K562 (cell line): Measurements from ENCODE around the gene ODAD3. TPM values are rescaled to one million over a fixed set of nuclear protein-coding genes. Genes with fewer than 3 reads are reported as not detected.

Experiments used
- ATF3 ChIP-seq, 2 experiments: fragments of 450-650 bp in 1 of 2; sonication (generic) in 1 of 2; formaldehyde crosslinking in 1 of 2; IDR thresholded peaks in 1 of 2; conservative IDR thresholded peaks in 1 of 2; 2 replicates each; pipeline versions ENCODE4 v1.6.1 to v1.8.1; 2016 to 2023; ENCODE audit warnings: mild to moderate bottlenecking in 2 of 2, moderate library complexity in 2 of 2, inconsistent platforms in 1 of 2, missing genetic modification reagents in 1 of 2
- ATF7 ChIP-seq: fragments of 450-650 bp; IDR thresholded peaks from 2 replicates; pipeline ENCODE4 v1.7.1; 2014; ENCODE audit warnings: mild to moderate bottlenecking, moderate library complexity
- BRCA1 ChIP-seq, 2 experiments: fragments of 450-650 bp in 1 of 2; sonication (generic) in 1 of 2; formaldehyde crosslinking in 1 of 2; IDR thresholded peaks; 2 replicates each; pipeline versions ENCODE4 v1.5.0 to v1.6.1; 2017 to 2020; ENCODE audit warnings: mild to moderate bottlenecking in 1 of 2, missing genetic modification reagents in 1 of 2
- GTF2F1 ChIP-seq: IDR thresholded peaks from 2 replicates; pipeline ENCODE4 v1.6.1; 2011; ENCODE audit warnings: low read depth, low read length, improper control_type of control experiment
- HNRNPLL ChIP-seq: fragments of 200-400 bp; formaldehyde crosslinking; IDR thresholded peaks from 2 replicates; pipeline ENCODE4 v1.6.1; 2017; ENCODE audit warnings: low read length, low read depth, mild to moderate bottlenecking; ENCODE audit not compliant: poor library complexity, severe bottlenecking
- LEF1 ChIP-seq: fragments of 450-650 bp; IDR thresholded peaks from 2 replicates; pipeline ENCODE4 v1.6.1; 2016; ENCODE audit warnings: mild to moderate bottlenecking
- NONO ChIP-seq, 2 experiments: fragments of 200-400 bp in 1 of 2; fragments of 450-650 bp in 1 of 2; formaldehyde crosslinking in 1 of 2; IDR thresholded peaks; 2 replicates each; pipeline ENCODE4 v1.6.1; 2017; ENCODE audit warnings: low read depth in 2 of 2, mild to moderate bottlenecking in 2 of 2, moderate library complexity in 2 of 2, low read length in 1 of 2
- PHB2 ChIP-seq: fragments of 450-650 bp; IDR thresholded peaks from 2 replicates; pipeline ENCODE4 v1.6.1; 2017; ENCODE audit warnings: low read depth
- POLR2G ChIP-seq: fragments of 200-400 bp; formaldehyde crosslinking; IDR thresholded peaks from 2 replicates; pipeline ENCODE4 v1.6.1; 2017; ENCODE audit warnings: low read depth, mild to moderate bottlenecking, antibody characterized with exemption, low read length, moderate library complexity
- RBFOX2 ChIP-seq: fragments of 200-400 bp; formaldehyde crosslinking; IDR thresholded peaks from 2 replicates; pipeline ENCODE4 v1.6.1; 2017; ENCODE audit warnings: low read depth, mild to moderate bottlenecking, low read length, moderate library complexity
- SIX5 ChIP-seq, 2 experiments: IDR thresholded peaks; 2 replicates each; pipeline ENCODE4 v1.6.1; 2011; ENCODE audit warnings: low read length in 2 of 2, borderline replicate concordance in 1 of 2, low read depth in 1 of 2, mild to moderate bottlenecking in 1 of 2, moderate library complexity in 1 of 2; ENCODE audit not compliant: insufficient read depth in 1 of 2
- SP1 ChIP-seq: sonication (generic); formaldehyde crosslinking; IDR thresholded peaks from 2 replicates; pipeline ENCODE4 v1.8.1; 2022; ENCODE audit warnings: mild to moderate bottlenecking, missing genetic modification reagents
- THAP12 ChIP-seq: fragments of 250-450 bp; sonication (Bioruptor Pico); IDR thresholded peaks from 2 replicates; pipeline ENCODE4 v1.9.0; 2021; ENCODE audit warnings: mild to moderate bottlenecking, inconsistent platforms
- TSC22D4 ChIP-seq: fragments of 450-650 bp; IDR thresholded peaks from 2 replicates; pipeline ENCODE4 v1.6.1; 2016; ENCODE audit warnings: missing genetic modification characterization, missing biosample characterization, control low read depth
- YY1 ChIP-seq, 3 experiments: IDR thresholded peaks; 2 replicates each; pipeline ENCODE4 v1.6.1; 2011; ENCODE audit warnings: low read length in 2 of 3, mild to moderate bottlenecking in 2 of 3, moderate library complexity in 2 of 3, borderline replicate concordance in 1 of 3, control low read depth in 1 of 3, low read depth in 1 of 3; ENCODE audit not compliant: insufficient read depth in 3 of 3, insufficient replicate concordance in 2 of 3, control insufficient read depth in 1 of 3, insufficient read length in 1 of 3; ENCODE audit errors: extremely low read depth in 1 of 3
- ZBTB2 ChIP-seq: fragments of 450-650 bp; IDR thresholded peaks from 2 replicates; pipeline ENCODE4 v1.6.1; 2016; ENCODE audit warnings: antibody characterized with exemption
- ZNF224 ChIP-seq: sonication (generic); formaldehyde crosslinking; IDR thresholded peaks from 2 replicates; pipeline ENCODE4 v1.8.0; 2022; ENCODE audit warnings: mild to moderate bottlenecking, missing genetic modification reagents
- ZNF780A ChIP-seq: fragments of 250-450 bp; sonication (Bioruptor Pico); IDR thresholded peaks from 2 replicates; pipeline ENCODE4 v1.5.0; 2021; ENCODE audit warnings: mild to moderate bottlenecking
- polyA plus RNA-seq, 8 experiments: library from polyadenylated mRNA; depleted of rRNA in 4 of 8; stranded (reverse) in 5 of 8; unstranded in 3 of 8; fragments of >200 nt; fragmentation: Nextera tagmentation in 2 of 8; fragmentation: Illumina TruSeq in 1 of 8; extraction: Ambion mirVana in 2 of 8; extraction: Trizol in 1 of 8; gene quantifications; 2 replicates each; pipeline versions ENCODE4 v1.2.1 to v1.2.3, GENCODE V29; 2011 to 2014; ENCODE audit warnings: inconsistent platforms in 1 of 8, missing spikeins in 1 of 8
- total RNA-seq, 7 experiments: library from RNA; depleted of rRNA in 6 of 7; stranded (reverse); fragments of >200 nt in 6 of 7; fragmentation: Illumina TruSeq in 2 of 7; extraction: Trizol in 2 of 7; gene quantifications; 2 replicates each; pipeline versions ENCODE4 v1.2.1 to v1.2.3, GENCODE V29; 2011 to 2021; ENCODE audit warnings: low replicate concordance in 1 of 7

Gene ODAD3
- total and polyA plus RNA-seq, 9 of the 15 experiments (the other 6 are each of a cell fraction or from before 2014, with no cell fraction given): 0.07 to 0.72 (median 0.14) TPM; not detected in 2

- TF ChIP-seq NONO (IDR thresholded peaks at IDR 0.05; ENCODE audit: low read depth in 2 of 2, low read length in 1 of 2) (peak in 1 of 2 experiments; percentile 81; a peak in 2 of 4 replicates), SP1 (CRISPR knock-in tag) (peak; percentile 88), ZBTB2 (no peak), ATF3 (IDR thresholded peaks at IDR 0.05) (no peak), ATF3 (CRISPR knock-in tag; conservative IDR thresholded peaks at IDR 0.05) (no peak), PHB2 (no peak), BRCA1 (IDR thresholded peaks at IDR 0.05) (no peak), BRCA1 (CRISPR knock-in tag; IDR thresholded peaks at IDR 0.05) (peak; percentile 14; the same call in 1 of the 2 replicates), THAP12 (CRISPR knock-in tag) (peak; percentile 17; the same call in 1 of the 2 replicates), POLR2G (peak; percentile 56), RBFOX2 (peak; percentile 47), ZNF224 (CRISPR knock-in tag) (peak; percentile 96), HNRNPLL (no peak), TSC22D4 (tag) (no peak), ZNF780A (0 out of 2 replicates have a peak, but pooled peaks have one; percentile 18), LEF1 (peak; percentile 72), ATF7 (peak; percentile 72), YY1 (IDR thresholded peaks at IDR 0.05; ENCODE audit: borderline replicate concordance in 1 of 3, control insufficient read depth in 1 of 3, extremely low read depth in 1 of 3, insufficient read depth in 3 of 3, insufficient read length in 1 of 3, insufficient replicate concordance in 2 of 3, low read depth in 1 of 3, low read length in 2 of 3) (peak in 2 of 3 experiments; percentile 40 to 68), SIX5 (IDR thresholded peaks at IDR 0.05; ENCODE audit: borderline replicate concordance in 1 of 2, insufficient read depth in 1 of 2, low read depth in 1 of 2, low read length in 2 of 2) (no peak), GTF2F1 (0 out of 2 replicates have a peak, but pooled peaks have one; percentile 52)
Measured at GRCh38 chr19:11482384-11483050, 47.6 kb upstream of the ODAD3 start (continued).
